Kidney (tissue), 14 donors: ENCODE measurements around the gene ARHGEF12. TPM values are rescaled to one million over a fixed set of nuclear protein-coding genes. Genes with fewer than 3 reads are reported as not detected.
A peak's percentile ranks its signal among the peaks of the same experiment; 100 is the strongest.

Experiments used
- DNase-seq, 5 donors: peaks; one replicate each; pipeline ENCODE4 v3.0.0-alpha.2; 2013 to 2020
- FAIRE-seq: peaks from 2 replicates; lab custom pipeline; 2012; peaks lifted over from hg19 to GRCh38; lab: Jason Lieb, UNC
- H3K27ac ChIP-seq, 2 donors: one replicate each; pipeline ENCODE4 v1.7.0; 2013; ENCODE audit warnings: low read depth in 2 of 2, low read length in 2 of 2, inconsistent platforms in 1 of 2
- H3K27me3 ChIP-seq: one replicate; pipeline ENCODE4 v1.7.1; 2013; ENCODE audit warnings: low read length, inconsistent platforms; ENCODE audit not compliant: control insufficient read depth, insufficient read depth
- H3K36me3 ChIP-seq, 3 donors: one replicate each; pipeline versions ENCODE4 v1.7.0 to v1.7.1; 2013; ENCODE audit warnings: low read length in 3 of 3, control low read depth in 1 of 3, inconsistent platforms in 1 of 3; ENCODE audit not compliant: insufficient read depth in 3 of 3, control insufficient read depth in 2 of 3
- H3K4me1 ChIP-seq, 3 donors: one replicate each; pipeline versions ENCODE4 v1.7.0 to v1.7.1; 2013; ENCODE audit warnings: low read length in 3 of 3, inconsistent platforms in 1 of 3, low read depth in 1 of 3; ENCODE audit not compliant: control insufficient read depth in 2 of 3, insufficient read depth in 2 of 3
- H3K4me3 ChIP-seq, 3 donors: one replicate each; pipeline versions ENCODE4 v1.7.0 to v1.8.1; 2013; ENCODE audit warnings: low read length in 3 of 3, control low read depth in 1 of 3, inconsistent platforms in 1 of 3
- H3K9ac ChIP-seq, 3 donors: one replicate each; pipeline versions ENCODE4 v1.7.0 to v1.7.1; 2013; ENCODE audit warnings: low read length in 3 of 3, control low read depth in 1 of 3, inconsistent platforms in 1 of 3
- H3K9me3 ChIP-seq, 3 donors: one replicate each; pipeline versions ENCODE4 v1.7.0 to v1.7.1; 2013; ENCODE audit warnings: low read length in 3 of 3, control low read depth in 1 of 3, inconsistent platforms in 1 of 3; ENCODE audit not compliant: control insufficient read depth in 2 of 3, insufficient read depth in 1 of 3
- CTCF ChIP-seq: IDR thresholded peaks from 3 replicates; pipeline ENCODE4 v1.5.1; 2012; ENCODE audit warnings: mild to moderate bottlenecking, moderate library complexity, borderline replicate concordance; ENCODE audit not compliant: insufficient read depth; ENCODE audit errors: extremely low read depth
- intact Hi-C: fragments of 100-400 bp; cut with DNase I; formaldehyde crosslinking; loops from one replicate; pipeline ENCODE4 v1.11.1; 2022
- polyA plus RNA-seq: library from polyadenylated mRNA; stranded (reverse); fragments of 350-450 nt; fragmentation: Illumina TruSeq; extraction: RNeasy Lipid Tissue Mini Kit (QIAGEN cat#74804); gene quantifications from one replicate; pipeline ENCODE4 v1.2.3, GENCODE V29; 2014; ENCODE audit warnings: low read depth, low replicate concordance; ENCODE audit not compliant: insufficient read depth
- total RNA-seq: library from RNA; stranded (reverse); fragmentation: NEBNext Ultra II Directional; extraction: Animal tissue kit (Norgen Biotek cat#: 25700); gene quantifications from one replicate; pipeline ENCODE4 v1.2.1, GENCODE V29; 2021
- donor health status: control.
- donor health status: control.
- donor health status: control.
- donor health status: control.
- donor health status: control.
- donor health status: DM: yes; HTN: yes; CAD: no.
- donor health status: Normal renal cell carcinoma (clear cell type).

ARHGEF12 gene
- total and polyA plus RNA-seq, 2 donors from 2014 or later: 21.1 to 161 TPM

- Histone ChIP-seq H3K4me3 (no peak overlapping the region), H3K9me3 (no peaks in the 10 kb centered on the region), H3K9ac (no peak overlapping the region), H3K27me3 (no peaks in the 10 kb centered on the region), H3K36me3 (peaks cover 0 to 8% (median 0%) of the 10 kb centered on the region in 3 donors), H3K27ac (no peak overlapping the region), H3K4me1 (peaks cover 0 to 4% (median 0%) of the 10 kb centered on the region in 3 donors)
- no peak for DNase-seq
- TF ChIP-seq CTCF: no peak
- intact Hi-C loops: no loop called here
- FAIRE-seq: no peak
Measured at GRCh38 chr11:120334332-120334731, 1.9 kb upstream of the ARHGEF12 start.

- H3K9ac ChIP-seq: peak overlapping the region; percentile 42 to 76 (median 61)
- peak; percentile 79 for TF ChIP-seq CTCF
- FAIRE-seq: no peak
- H3K27me3 ChIP-seq: no peaks in the 10 kb centered on the region
- H3K27ac ChIP-seq: peak overlapping the region; percentile 91 to 92
- peak overlapping the region; percentile 52 to 73 (median 63) for H3K4me3 ChIP-seq
- intact Hi-C loops: no loop called here
- H3K4me1 ChIP-seq: peaks cover 0 to 4% (median 3%) of the 10 kb centered on the region in 3 donors
- H3K9me3 ChIP-seq: no peaks in the 10 kb centered on the region
- peak in 3 of 5 donors; percentile 73 to 93 (median 91) for DNase-seq
- peaks cover 0 to 6% (median 0%) of the 10 kb centered on the region in 3 donors for H3K36me3 ChIP-seq
Measured at GRCh38 chr11:120334894-120335462, 1.2 kb upstream of the ARHGEF12 start.

DNA sequence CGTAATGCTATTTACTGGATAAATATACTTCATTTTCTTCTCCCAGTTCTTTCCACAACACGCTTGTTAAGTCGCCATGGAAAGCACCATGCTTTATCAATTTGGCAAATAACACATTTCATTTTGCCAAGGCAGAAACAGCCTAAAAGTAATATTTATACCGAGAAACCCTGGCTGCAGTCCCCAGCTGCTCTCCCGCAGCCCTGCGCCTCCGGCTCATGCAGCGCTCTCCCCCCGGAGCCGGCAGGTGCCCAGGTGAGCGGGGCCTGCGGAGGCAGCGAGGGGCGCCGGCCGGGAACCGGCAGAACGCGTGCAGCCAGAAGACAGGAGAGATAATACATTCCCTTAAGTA, 681 bp upstream of the ARHGEF12 start:
- peak overlapping the region; percentile 91 to 92 for H3K27ac ChIP-seq
- intact Hi-C loops: no loop called here
- no peaks in the 10 kb centered on the region for H3K27me3 ChIP-seq
- peaks cover 0 to 7% (median 4%) of the 10 kb centered on the region in 3 donors for H3K4me1 ChIP-seq
- peaks cover 0 to under 1% (median 0%) of the 10 kb centered on the region in 3 donors for H3K36me3 ChIP-seq
- H3K9me3 ChIP-seq: no peaks in the 10 kb centered on the region
- FAIRE-seq: no peak
- TF ChIP-seq CTCF: no peak
- DNase-seq: no peak
- peak overlapping the region; percentile 52 to 73 (median 63) for H3K4me3 ChIP-seq
- peak overlapping the region; percentile 42 to 76 (median 61) for H3K9ac ChIP-seq
